Effector CD4-positive, alpha-beta T cell (primary cell): ENCODE data around the gene PSME1.

Source experiments
- DNase-seq: peaks from one replicate; pipeline ENCODE4 v3.0.0-alpha.2; 2020
- total RNA-seq: gene quantifications from one replicate; lab custom pipeline; 2026; lab: John Stamatoyannopoulos, UW

Gene PSME1
- total RNA-seq: 87.4 reads per million, percentile 80 among the genes with 10 or more reads in this experiment

GRCh38 chr14:24135834-24136683 lies at the start of gene PSME1:
Gene PSME1, plus strand, starts transcription at chr14:24136194. Its CDS starts 69 bp downstream, at chr14:24136263.
- peak; percentile 90 for DNase-seq

GRCh38 chr14:24087004-24087403 lies 49.0 kb upstream of the PSME1 start:
- DNase-seq: no peak

GRCh38 chr14:24088095-24088494 lies 47.9 kb upstream of the PSME1 start:
- DNase-seq: no peak

- DNase-seq: no peak
Measured at GRCh38 chr14:24089890-24090289, 46.1 kb upstream of the PSME1 start.

GRCh38 chr14:24092110-24092504 lies 43.9 kb upstream of the PSME1 start:
- DNase-seq: no peak

- no peak for DNase-seq
Measured at GRCh38 chr14:24092505-24093206, 43.3 kb upstream of the PSME1 start.

GRCh38 chr14:24093207-24093900 lies 42.6 kb upstream of the PSME1 start:
- no peak for DNase-seq

- DNase-seq: peak; percentile 63
Measured at GRCh38 chr14:24093901-24094840, 41.8 kb upstream of the PSME1 start, which contains the start of gene PCK2. Gene PCK2, plus strand, starts transcription at chr14:24094311. Its CDS starts 95 bp downstream, at chr14:24094406.

GRCh38 chr14:24094841-24095270 lies 41.1 kb upstream of the PSME1 start:
- no peak for DNase-seq

- no peak for DNase-seq
Measured at GRCh38 chr14:24095271-24096068, 40.5 kb upstream of the PSME1 start.

- no peak for DNase-seq
Measured at GRCh38 chr14:24096545-24097181, 39.3 kb upstream of the PSME1 start.

- no peak for DNase-seq
Measured at GRCh38 chr14:24098229-24098926, 37.6 kb upstream of the PSME1 start.

GRCh38 chr14:24098927-24099813 lies 36.8 kb upstream of the PSME1 start:
- no peak for DNase-seq

- DNase-seq: no peak
Measured at GRCh38 chr14:24100197-24100981, 35.6 kb upstream of the PSME1 start.

- no peak for DNase-seq
Measured at GRCh38 chr14:24100982-24101494, 35.0 kb upstream of the PSME1 start.

- no peak for DNase-seq
Measured at GRCh38 chr14:24102357-24103048, 33.5 kb upstream of the PSME1 start.

GRCh38 chr14:24103451-24103850 lies 32.5 kb upstream of the PSME1 start:
- DNase-seq: no peak
